ENCODE results near the gene HLCS.

HLCS gene

DNA sequence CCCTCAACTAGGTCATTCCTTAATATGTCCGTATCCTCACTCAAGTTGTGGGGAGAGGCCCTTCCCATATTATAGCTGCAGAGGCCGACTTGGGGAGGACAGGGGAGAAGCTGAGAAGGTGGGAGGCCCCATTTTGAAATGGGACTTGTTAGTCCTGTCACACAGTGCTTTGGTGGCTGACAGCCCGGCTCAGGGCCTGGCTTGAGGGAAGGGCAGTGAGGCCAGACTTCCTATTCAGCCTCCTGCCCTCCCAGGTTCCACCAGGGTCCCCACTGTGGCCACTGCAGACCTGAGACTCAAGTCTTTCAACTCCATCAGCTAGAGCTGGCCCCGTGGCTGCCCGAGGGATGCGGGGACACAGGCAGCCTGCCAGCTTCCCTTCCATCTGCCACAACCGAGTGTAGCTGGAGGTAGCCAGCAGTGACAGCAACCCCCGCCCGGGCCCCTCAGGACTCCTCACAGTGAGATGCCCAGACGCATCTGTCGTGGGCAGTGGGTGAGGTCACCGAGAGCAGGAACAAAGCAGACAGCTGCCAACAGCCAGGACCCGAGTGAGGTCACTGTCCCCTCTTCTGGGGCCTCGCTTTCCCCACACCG lies 230.6 kb downstream of the HLCS start:
- no peak for DNase-seq

DNA sequence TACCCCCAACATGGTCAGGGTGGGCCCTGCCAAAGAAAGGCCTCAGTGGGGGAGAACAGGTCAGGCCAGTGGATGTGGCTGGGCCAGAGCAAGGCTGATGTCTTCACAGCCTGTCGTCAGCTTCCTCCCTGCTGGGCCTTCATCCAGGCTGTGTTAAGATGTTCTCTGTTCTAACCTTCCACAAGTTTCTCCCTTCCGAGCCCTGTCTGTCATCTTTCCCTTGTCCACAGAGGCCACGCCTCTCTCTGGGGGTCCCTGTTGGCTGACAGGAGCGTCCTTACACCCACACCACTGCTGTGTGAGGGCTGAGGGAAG lies 231.3 kb downstream of the HLCS start:
- DNase-seq: no peak

DNA sequence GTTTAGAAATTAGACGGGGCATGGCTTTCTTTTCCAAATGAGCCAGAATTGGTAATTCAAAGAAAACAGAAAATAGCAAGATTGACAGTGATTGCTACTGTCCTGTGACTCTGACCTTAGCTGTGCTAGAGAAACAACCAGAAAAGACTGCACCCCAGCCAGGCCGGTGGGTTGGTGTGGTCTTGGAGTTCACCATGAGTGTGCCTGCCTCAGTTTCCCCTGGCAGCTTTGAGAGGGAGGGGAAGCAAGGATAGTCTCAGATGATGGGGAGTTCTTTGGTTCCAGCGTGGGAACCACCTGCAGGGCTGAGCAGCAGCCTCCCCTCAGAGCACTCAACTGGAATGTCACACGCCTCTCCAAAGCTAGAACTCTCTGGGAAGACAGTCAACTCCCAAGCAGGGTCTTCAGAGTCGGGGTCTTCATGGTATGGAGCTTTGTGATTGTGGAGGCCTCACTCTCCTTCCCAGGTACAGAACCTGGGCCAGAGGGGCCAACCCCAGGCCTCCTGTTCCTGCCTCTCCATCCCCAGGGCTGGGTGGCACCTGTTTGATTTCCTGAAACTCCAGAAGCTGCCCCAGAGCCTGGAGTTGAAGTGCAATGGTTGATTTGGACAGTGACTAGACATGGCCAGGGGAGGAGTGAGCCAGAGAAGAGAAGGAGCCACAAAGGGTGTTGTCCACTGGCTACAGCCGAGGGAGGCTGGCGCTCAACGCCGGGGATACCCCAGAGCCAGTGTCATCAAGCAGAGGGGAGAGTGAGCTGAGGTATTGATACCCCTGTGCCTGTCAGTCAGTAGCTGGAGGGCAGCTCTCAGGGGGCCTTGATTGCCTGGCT lies 231.9 kb downstream of the HLCS start:
- no peak for DNase-seq

DNA sequence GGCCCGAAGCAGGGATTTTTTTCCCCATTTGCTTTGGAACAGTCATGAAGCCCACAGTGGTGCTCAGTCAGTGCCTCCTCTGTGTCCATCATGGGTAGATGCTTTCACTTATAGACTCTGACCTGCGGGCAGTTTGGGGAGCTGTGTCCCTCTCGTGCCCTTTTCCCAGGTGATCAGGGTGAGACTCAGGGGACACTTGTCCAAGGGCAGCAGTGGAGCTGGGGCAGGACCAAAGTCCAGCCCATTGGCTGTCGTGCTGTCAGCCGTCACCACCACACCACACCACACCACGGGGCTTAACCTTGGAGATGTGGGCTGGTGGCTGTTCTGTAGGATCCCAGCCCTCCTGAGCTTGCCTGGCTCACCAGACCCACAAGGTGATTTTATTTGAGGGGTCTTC lies 232.6 kb downstream of the HLCS start:
- no peak for DNase-seq

DNA sequence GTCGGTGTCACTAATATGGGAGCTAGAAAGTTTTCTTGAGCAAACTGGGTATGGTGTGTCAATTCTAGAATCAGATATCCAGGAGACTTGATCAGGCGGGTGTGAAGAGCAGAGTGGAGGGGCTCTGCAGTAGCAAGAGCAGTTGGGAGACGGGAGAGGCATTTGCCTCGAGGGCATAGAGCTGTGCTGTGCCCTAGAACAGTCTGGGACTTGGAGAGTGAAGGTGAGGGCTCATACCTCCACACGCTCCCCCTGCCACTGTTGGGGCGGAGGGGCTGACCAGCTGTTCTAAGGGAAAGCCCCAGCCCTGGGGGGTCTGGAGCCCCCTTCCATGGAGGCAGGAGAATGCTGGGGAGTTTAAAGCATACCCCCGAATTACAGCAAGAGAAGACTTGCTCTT lies 233.7 kb downstream of the HLCS start:
- no peak for DNase-seq

DNA sequence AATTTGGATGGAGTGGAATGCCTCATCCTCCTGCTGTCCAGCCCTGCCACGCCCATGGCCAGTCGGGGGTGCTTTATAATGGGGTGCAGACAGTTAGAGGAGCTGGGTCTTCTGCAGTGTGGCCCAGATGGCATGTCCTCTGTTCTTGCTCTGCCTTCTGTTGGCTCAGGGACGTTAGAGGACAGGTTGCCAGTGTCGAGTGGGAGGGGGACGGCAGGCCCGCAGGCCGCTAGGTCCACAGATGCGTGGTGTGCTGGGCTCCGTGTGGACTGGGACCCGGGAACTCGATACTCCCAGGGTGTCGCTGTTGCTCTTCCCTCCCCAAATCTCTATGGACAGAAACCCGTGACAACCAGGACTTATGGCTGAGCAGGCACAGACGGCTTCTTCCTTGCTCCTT lies 234.3 kb downstream of the HLCS start:
- no peak for DNase-seq

DNA sequence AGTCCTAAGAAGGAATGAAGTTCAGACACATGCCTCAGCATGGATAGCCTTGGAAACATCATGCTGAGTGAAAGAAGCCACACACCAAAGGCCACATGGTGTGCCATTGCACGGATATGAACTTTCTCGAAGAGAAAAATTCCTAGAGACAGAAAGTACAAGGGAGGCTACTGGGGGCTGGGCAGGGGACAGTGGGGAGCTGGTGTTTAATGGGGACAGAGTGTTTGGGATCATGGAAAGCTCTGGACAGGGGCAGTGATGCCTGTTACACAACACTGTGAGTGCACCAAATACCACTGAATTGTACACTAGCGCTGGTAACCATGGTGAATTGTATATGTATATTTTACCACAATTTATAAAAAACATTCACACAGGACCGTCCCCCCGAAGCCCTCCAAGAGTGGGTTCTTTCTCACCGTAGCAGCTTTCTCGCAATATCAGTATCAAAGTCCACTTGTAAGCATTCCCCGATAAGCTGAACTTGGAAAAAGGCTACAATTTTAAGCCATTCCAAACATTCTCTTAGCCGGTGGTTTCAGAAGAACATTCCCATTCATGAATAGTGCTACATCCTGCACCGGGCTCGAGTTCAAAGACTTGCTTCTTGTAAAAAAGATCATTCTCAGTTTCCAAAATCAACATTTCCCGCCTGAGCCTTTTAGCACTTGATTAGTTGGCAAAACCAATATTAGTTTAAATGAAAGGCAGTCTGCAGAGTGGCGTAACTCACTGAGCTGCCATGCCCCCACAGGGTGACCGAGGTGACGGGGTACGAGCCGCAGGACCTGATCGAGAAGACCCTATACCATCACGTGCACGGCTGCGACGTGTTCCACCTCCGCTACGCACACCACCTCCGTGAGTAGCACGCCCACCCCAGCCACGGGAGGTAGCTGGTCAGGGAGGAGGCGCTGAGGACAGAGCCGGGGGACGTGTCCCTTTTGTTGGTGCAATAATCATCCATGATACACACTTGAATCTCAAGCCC lies 235.9 kb downstream of the HLCS start:
- DNase-seq: no peak

DNA sequence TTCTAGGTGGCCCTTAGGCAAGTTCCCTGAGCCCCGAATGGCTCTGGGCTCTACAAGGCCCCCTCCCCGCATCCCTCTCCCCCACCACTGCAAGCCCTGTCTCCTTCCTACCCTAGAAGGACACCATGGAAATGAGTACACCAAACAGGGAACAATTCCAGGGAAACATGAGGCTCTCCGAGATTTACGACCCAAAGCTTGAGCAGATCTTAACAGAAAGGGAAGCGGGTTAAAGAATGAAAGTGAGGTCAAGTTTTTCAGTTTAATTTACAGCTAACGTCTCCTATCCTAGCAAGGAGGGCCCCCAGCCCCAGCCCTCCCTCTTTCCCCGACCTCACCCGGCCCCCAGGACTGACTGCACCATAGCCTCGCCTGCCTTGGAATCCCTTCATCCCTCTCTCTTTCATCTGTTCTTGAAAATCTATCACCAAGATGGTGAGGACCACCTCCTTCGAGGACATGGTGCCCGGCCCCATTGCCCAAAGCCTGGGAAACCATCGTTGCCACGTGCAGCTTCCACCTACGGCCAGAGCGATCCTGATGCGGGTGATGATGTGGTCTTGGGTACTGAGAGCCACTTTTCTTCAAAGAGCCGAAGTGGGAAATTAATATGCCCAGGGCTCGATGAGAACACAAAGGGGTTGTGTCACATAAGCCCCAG lies 237.0 kb downstream of the HLCS start:
- DNase-seq: no peak

DNA sequence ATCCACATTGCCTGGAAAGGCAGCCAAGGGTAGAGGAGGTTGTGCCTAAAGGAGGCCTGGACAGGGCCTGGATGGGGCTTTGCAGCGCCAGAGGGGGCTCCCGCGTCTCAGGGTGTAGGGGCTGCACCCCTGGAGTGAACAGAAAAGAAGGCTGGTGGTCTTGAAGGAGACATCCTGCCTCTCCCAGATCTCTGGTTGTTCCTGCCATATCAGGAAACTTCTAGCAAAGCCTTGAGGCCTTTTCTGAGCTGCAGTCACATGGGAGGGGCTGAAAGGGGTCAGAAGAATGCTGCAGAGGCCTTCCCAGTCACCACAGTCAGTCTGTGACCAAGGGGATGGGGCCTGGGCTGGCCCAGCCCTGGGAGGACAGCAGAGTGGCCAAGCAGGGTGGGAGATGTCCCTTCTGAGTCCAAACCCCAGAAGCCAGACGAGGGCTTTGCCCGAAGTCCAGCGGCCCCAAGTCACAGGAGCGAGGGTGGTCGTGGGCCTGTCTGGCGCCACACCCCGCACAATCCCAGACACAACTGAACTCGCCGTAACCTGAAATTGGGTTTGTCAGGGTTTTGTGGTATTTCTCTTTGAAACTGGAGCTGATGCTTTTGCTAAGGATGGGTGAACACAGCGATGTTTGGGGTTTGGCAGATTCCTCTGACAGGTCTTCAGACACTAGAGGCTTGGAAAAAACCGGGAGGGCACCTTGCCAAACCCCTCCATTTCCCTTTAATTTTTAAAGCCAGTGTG lies 237.9 kb downstream of the HLCS start:
- DNase-seq: no peak

DNA sequence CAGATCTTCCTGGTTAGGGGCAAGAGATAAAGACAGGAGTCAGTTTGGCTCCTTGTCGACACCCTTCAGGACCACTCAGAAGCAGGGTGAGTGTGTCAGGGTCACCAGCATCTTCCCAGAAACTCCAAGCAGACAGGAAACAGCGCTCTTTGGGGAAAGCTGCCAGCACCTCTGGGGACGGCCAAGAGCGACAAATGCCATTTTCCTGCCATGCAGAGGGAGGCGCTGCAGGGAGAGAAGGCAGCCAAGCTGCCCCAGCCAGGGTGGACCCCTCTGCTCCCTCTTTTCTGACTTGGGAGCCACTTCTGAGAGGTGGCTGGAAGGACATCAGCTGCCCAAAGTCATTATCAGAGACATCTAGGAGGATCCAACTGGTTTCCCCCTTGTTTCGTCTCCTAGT lies 238.6 kb downstream of the HLCS start:
- no peak for DNase-seq

DNA sequence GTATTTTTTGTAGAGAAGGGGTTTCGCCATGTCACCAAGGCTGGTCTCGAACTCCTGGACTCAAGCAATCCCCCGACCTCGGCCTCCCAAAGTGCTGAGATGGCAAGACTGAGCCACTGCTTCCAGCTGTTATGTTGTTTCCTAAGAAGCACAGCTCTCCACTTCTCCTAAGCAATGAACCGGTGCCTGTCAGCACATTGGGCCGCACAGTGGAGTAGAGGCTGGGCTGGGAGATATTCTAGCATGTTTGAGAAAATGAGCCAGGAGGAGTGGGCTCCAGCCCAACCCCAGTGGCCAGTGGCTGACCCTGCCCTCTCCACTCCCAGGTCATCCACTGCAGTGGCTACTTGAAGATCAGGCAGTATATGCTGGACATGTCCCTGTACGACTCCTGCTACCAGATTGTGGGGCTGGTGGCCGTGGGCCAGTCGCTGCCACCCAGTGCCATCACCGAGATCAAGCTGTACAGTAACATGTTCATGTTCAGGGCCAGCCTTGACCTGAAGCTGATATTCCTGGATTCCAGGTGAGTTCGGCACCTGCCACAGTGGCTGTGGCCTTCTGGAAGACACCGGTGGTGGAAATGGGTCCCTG lies 240.6 kb downstream of the HLCS start:
- no peak for DNase-seq

DNA sequence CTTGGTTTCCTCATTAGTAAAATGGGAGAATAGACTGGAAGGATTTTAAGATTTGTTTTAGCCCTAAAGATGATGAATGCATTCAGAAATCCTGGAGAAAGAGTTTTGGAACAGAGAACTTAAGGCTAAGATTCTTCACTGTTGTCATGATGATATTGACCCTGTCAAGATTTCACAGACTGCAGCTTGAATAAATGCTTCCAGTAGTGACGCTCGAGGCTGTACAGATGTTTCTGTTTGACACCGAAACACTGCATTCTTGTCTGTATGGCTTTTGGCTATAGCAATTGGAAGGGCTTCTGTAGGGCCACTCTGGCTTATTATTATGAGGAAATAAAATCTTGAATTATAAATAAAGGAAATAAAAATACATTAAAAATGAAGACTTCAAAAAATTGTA lies 241.8 kb downstream of the HLCS start:
- no peak for DNase-seq

DNA sequence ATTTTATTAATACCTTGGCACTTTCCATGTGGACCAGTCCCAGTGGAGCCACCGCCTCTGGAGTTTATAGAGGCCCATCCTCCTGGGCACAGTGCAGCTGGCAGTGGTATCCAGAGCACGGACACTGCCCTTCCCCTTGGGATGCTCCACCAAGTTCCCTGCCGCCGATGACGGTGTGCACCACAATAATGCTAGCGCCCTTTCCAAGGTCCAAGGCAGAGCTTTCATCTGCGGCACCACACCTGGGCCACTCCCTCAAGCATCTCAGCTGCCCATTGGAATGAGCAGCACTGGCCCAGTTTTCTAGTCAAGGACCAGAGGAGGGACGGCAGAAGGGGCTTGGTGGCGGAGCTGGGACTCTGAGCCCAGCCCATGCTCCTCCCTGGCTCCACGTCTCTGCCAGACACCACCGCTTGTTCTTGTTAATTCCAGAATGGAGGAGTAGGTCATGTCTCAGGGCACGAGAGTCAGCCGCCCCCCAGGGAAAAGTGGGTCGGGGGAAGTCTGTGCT lies 243.0 kb downstream of the HLCS start:
- DNase-seq: no peak

DNA sequence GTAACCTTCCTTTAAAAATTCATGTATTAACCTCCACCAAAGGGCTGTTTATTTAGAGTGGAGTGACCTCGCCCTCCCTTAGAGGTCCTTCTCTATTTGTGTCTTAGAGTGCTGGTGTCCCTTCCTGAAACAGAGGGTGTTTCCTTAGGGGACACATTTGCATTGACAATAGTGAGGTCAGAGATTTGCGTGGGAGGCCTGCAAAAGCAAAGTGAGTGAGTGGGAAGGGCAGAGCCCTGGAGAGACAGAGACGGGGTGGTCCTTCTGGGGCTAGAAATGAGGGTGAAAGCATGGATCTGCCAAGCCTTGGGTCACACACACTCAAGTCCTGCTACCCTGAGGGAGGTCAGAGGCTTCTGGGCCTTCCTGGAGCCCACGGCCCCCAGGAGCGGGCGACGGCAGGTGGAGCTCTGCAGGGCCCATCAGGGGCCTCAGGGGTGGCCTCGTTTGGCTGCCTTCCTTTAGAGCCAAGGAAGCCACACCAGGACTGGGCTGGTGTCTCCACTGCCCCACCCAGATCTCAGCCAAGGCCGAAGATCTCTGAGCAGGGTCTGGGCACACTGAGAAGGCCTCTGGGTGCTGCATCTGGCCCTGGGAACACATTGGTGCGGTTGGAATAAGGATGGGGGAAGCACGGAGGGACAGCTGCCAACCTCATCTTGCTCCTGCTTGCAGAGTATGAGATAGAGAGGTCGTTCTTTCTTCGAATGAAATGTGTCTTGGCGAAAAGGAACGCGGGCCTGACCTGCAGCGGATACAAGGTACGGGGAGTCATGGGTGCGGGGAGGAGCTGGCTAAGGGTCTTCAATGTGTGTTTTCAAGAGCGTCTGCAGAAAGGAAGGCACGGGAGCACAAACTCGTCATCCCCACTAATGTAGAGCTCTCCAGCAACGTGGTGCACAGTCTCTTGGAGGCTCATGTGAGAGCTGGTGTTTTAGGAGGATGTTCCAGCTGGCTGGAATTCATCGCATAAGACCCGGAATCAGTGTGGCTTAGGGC lies 243.8 kb downstream of the HLCS start:
- no peak for DNase-seq

DNA sequence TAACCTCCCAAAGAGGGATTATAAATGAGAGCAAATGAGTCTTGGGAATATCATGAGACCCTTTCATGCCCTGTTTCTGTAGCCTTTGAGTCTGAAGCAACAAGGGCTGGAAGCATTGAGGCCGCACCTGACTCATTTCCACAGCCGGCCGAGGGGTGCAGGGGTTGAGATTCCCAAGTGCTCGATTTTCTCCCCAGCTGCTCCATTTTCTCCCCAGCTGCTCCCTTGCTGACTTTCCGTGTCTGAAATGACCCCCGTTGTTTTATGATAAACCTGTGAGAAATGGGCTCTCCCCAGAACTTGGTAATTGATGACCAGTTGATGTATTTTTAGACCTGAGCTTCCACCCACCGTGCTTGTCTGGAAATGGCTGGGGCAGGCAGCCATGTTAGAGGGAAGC lies 244.7 kb downstream of the HLCS start:
- no peak for DNase-seq

DNA sequence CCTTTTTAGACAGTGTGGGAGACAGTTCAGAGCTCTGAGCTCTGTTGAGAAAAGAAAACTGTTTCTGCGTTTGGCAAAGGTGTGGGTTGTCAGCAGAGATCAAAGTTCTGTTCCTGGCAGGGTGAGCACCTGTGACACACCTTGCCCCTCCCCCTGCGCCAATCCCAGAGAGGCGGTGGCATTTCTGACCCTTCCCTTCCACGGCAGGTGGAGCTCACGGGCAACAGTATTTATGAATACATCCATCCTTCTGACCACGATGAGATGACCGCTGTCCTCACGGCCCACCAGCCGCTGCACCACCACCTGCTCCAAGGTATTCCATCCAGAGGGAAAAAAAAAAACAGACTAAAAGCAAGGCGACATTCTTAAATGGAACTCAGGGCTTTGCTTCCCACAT lies 246.9 kb downstream of the HLCS start:
- DNase-seq: no peak

DNA sequence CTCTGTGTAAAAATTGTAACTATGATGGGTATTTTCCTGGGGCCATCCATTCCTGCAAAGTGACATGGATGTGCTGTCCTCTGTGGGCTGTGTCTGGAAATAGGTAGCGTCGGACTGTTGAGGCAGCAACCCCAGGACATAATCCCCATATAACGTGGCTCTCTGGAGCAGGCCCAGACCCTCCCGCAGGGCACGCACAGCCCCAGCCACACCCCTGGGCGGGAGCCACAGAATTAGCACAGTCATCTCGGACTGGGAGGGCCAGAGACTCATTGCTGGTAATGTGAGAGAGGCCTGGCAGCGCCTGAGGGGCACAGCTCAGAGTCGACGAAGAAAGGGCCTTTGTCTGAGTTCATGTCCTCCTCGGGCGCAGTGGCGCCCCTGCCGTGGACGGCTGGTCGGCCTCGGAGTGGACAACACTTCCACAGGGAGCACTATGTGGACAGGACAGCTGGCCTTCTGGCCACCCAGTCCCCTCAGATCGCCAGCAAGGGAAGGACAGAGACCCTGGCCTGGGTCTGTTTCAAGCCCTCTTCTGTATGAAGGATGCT lies 247.4 kb downstream of the HLCS start:
- no peak for DNase-seq

DNA sequence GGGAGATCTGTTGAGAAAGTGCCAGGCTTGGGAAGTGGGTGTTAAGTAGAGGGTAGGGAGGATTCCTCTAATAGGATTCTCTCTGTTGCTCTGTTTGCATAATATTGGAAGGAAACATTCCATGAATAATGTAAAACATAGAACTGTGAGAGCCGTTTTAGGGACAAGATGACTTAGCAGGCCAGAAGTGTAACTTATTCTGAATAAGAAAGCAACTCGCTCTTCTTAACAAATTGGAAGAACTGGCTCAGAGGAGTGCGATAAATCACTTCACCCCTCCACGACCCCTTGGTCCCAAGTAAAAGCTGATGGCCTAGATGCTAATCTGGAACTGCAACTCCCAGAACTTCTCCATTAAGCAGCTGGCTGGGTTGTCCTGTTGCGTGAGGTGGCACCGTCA lies 248.5 kb downstream of the HLCS start:
- no peak for DNase-seq

DNA sequence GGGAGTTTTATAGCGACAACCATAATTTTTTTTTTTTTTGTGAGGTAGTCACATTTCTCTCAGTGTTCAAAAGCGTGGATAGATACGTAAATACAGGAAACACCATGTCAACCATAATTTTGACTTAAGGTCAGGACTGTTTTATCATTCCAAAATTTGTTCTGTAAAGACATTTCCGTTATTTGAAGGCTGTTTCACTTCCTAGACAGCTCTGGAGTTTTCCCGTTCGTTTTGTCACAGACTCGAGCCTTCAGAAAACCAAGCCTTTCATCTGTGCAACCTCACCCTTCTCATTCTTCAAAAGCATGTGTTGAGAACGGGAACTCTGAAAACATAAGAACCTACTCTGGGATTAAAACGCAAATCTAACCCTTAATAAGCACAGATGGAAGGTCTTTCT lies 249.6 kb downstream of the HLCS start:
- no peak for DNase-seq

DNA sequence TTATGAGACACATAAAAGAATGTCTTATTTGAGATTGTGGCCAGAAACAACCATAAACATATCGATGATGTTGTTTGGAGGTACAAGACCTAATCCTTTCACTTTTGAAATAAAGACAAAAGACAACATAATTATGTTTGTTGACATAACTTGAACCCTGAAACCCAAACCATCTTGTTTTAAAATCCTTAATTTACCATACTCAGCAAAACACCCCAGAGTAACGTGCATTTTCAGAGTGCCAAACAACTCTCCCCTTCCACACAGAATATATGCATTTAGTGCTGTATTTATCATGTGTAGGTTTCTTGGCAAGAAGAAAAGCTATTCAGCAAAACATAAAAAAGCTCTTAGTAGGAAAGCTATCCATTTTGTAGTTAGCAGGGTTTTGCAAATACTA lies 250.1 kb downstream of the HLCS start:
- no peak for DNase-seq

All from effector CD4-positive, alpha-beta T cell (primary cell).